NB4 (cell line): ENCODE data around the gene ZBTB8A.
A peak's percentile ranks its signal among the peaks of the same experiment; 100 is the strongest.
"Not testable (repeated sequence)": the region's sequence is repeated elsewhere in the genome, so short reads cannot be mapped to it uniquely, and the experiment has no call there.

Source experiments
- DNase-seq: peaks from one replicate; pipeline ENCODE4 v3.0.0; 2010; ENCODE audit warnings: low read depth
- H3K4me3 ChIP-seq: one replicate; pipeline ENCODE4 v1.5.1; 2011; ENCODE audit warnings: mild to moderate bottlenecking, low read depth, low read length, moderate library complexity
- CTCF ChIP-seq: IDR thresholded peaks from one replicate; pipeline ENCODE4 v1.5.1; 2012; ENCODE audit warnings: low read depth, low read length
- MAX ChIP-seq: IDR thresholded peaks from 2 replicates; pipeline ENCODE4 v1.6.1; 2011; ENCODE audit warnings: low read depth, low read length
- MYC ChIP-seq: IDR thresholded peaks from 2 replicates; pipeline ENCODE4 v1.6.1; 2011; ENCODE audit warnings: low read depth, low read length
- POLR2A ChIP-seq: IDR thresholded peaks from 2 replicates; pipeline ENCODE4 v1.6.1; 2011; ENCODE audit warnings: mild to moderate bottlenecking; ENCODE audit not compliant: insufficient read length; ENCODE audit errors: extremely low read depth

Gene ZBTB8A

GRCh38 chr1:32525661-32526444 is 13.4 kb upstream of the ZBTB8A start:
- TF ChIP-seq MAX (no peak), CTCF (no peak), POLR2A (no peak), MYC (no peak)
- DNase-seq, result no peak
- no peak overlapping the region for H3K4me3 ChIP-seq

- DNase-seq, H3K4me3 ChIP-seq: not testable (repeated sequence)
These were observed 10.7 kb upstream of the ZBTB8A start for GRCh38 chr1:32528550-32528949.

GRCh38 chr1:32533792-32534327 is 5.4 kb upstream of the ZBTB8A start:
- TF ChIP-seq MAX, result no peak
- TF ChIP-seq POLR2A, result no peak
- TF ChIP-seq MYC, result no peak
- no peak for TF ChIP-seq CTCF
- DNase-seq, result no peak

GRCh38 chr1:32536117-32536516 is 3.1 kb upstream of the ZBTB8A start:
- peak; percentile 47 for DNase-seq

More at GRCh38 chr1:32533792-32534327, 5.4 kb upstream of the ZBTB8A start:
- no peak overlapping the region for H3K4me3 ChIP-seq

GRCh38 chr1:32536764-32537163 is 2.5 kb upstream of the ZBTB8A start:
- no peak overlapping the region for H3K4me3 ChIP-seq
- no peak for DNase-seq
- no peak for TF ChIP-seq MYC
- TF ChIP-seq MAX, result no peak
- TF ChIP-seq CTCF, result no peak
- TF ChIP-seq POLR2A, result no peak

More at GRCh38 chr1:32536117-32536516, 3.1 kb upstream of the ZBTB8A start:
- no peak for TF ChIP-seq CTCF
- TF ChIP-seq MAX, result no peak
- H3K4me3 ChIP-seq, result no peak overlapping the region

GRCh38 chr1:32539584-32540571 is 651 bp downstream of the ZBTB8A start:
- peak overlapping the region; percentile 34 for H3K4me3 ChIP-seq
- peak; percentile 44 for DNase-seq
- no peak for TF ChIP-seq CTCF
- no peak for TF ChIP-seq MAX
- no peak for TF ChIP-seq POLR2A
- TF ChIP-seq MYC, result no peak
